Esophagus (tissue), 2 donors: ENCODE results near the gene TMED6. TPM values are rescaled to one million over a fixed set of nuclear protein-coding genes. Genes with fewer than 3 reads are reported as not detected.
"Not testable (repeated sequence)": the region's sequence is repeated elsewhere in the genome, so short reads cannot be mapped to it uniquely, and the experiment has no call there.

Source experiments
- H3K27ac ChIP-seq, 2 donors: one replicate each; pipeline ENCODE4 v1.5.1; 2013; ENCODE audit warnings: low read depth in 2 of 2, mild to moderate bottlenecking in 2 of 2, inconsistent platforms in 1 of 2, low read length in 1 of 2, moderate library complexity in 1 of 2
- H3K27me3 ChIP-seq, 2 donors: one replicate each; pipeline ENCODE4 v1.6.1; 2013; ENCODE audit warnings: low read length in 2 of 2, control low read depth in 1 of 2, mild to moderate bottlenecking in 1 of 2; ENCODE audit not compliant: insufficient read depth in 2 of 2, control insufficient read depth in 1 of 2
- H3K36me3 ChIP-seq, 2 donors: one replicate each; pipeline ENCODE4 v1.6.1; 2013; ENCODE audit warnings: low read length in 1 of 2; ENCODE audit not compliant: control insufficient read depth in 2 of 2, insufficient read depth in 2 of 2
- H3K4me1 ChIP-seq, 2 donors: one replicate each; pipeline ENCODE4 v1.6.1; 2013; ENCODE audit warnings: low read length in 1 of 2; ENCODE audit not compliant: control insufficient read depth in 2 of 2, insufficient read depth in 2 of 2
- H3K4me3 ChIP-seq, 2 donors: one replicate each; pipeline ENCODE4 v1.5.1; 2013; ENCODE audit warnings: low read length in 2 of 2, mild to moderate bottlenecking in 2 of 2, low read depth in 1 of 2, moderate library complexity in 1 of 2
- H3K9me3 ChIP-seq, 2 donors: one replicate each; pipeline ENCODE4 v1.6.1; 2013; ENCODE audit warnings: mild to moderate bottlenecking in 2 of 2, low read depth in 1 of 2, low read length in 1 of 2, moderate library complexity in 1 of 2; ENCODE audit not compliant: control insufficient read depth in 2 of 2, insufficient read depth in 1 of 2
- WGBS, 2 donors: extraction: QIAGEN DNeasy Blood & Tissue Kit; methylation state at CpG; one replicate each; pipeline ENCODE4 v1.1.7; 2013; 5-methylcytosine and 5-hydroxymethylcytosine counted together
- polyA plus RNA-seq, 2 donors: library from polyadenylated mRNA; stranded (reverse); fragments of 200-250 nt; gene quantifications; one replicate each; pipeline ENCODE4 v1.2.3, GENCODE V29; 2013
- donor health status: healthy with polysubstance abuse.
- donor health status: Bipolar disorder and iron deficiency.

The TMED6 gene
- polyA plus RNA-seq, 2 donors, result 0.33 TPM; not detected in 1

DNA sequence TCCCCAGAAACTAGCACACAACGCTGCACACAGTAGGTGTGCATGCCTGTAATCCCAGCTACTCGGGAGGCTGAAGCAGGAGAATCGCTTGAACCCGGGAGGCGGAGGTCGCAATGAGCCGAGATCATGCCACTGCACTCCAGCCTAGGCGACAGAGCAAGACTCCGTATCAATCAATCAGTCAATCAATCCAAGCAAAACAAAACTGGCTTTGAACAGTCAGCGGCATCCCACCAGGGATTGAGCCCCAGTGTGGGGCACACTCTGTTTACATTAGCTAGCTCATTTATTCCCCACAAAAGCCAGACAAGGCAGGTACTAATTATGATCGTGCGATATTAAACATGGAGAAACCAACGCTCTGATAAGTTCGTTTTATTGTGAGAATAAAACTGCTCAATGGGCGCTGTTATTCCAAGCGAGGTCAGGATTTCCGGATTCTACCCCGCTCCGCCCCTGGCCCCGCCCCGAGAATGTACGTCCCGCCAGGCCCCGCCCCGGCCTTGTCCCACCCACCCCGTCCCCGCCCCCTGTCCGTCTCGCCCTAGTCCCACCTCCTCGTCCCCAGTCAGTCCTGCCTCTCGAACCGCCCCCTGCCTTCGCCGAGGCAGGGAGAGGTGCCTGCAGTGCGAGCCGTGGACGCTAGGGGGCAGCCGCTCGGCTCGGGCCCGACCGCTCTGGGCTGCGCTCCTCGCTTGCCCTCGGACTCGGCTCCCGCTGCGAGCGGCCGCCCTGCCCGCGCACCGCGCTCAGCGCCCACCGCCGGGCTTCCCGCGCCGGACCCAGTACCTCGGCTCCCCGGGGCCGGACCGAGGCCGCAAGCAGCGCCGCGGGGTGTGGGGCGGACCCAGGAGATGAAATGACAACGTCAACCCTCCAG is 40.7 kb downstream of the TMED6 start, which contains the start of gene VPS4A:
Gene VPS4A, plus strand, starts transcription at position 698 of the 880 bp plus-strand sequence. Its CDS starts 162 bp downstream, at position 860.
- Histone ChIP-seq H3K27me3 (no peaks in the 10 kb centered on the region), H3K27ac (peak within 1 kb of the TSS; percentile 87 to 95), H3K9me3 (no peaks in the 10 kb centered on the region), H3K36me3 (peaks cover 2 to 10% of the 10 kb centered on the region in 2 donors), H3K4me1 (peaks cover 0 to 3% of the 10 kb centered on the region in 2 donors), H3K4me3 (peak within 1 kb of the TSS; percentile 70 to 89)
- 8 to 9% methylated on average over 70 of the region's 70 CpGs for WGBS, 2 donors

DNA sequence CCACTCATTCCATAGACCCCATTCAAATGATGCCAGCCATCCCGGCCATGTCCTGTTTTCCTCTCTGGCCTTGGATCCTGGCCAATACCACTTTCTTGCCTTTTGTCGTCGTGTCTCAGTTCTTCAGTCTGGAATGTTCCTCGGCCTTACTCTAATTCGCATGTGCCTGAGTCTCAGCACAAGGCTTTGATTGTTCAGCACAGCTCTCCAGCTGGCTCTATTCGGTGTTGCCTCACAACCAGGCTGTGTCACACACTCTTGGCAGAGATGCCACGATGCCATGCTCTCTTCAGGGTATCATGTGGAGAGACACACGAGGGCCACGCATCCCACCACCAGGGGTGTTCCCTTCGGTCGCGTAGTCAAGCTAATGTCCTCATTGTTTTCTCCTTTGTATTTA is 42.3 kb downstream of the TMED6 start:
- no peak overlapping the region for H3K4me3 ChIP-seq
- H3K36me3 ChIP-seq, result peaks cover 0 to 4% of the 10 kb centered on the region in 2 donors
- H3K27ac ChIP-seq, result no peak overlapping the region
- WGBS, 2 donors, result 87 to 88% methylated on average over 12 of the region's 12 CpGs
- peaks cover 0 to 3% of the 10 kb centered on the region in 2 donors for H3K4me1 ChIP-seq
- H3K9me3 ChIP-seq, result no peaks in the 10 kb centered on the region
- no peaks in the 10 kb centered on the region for H3K27me3 ChIP-seq

DNA sequence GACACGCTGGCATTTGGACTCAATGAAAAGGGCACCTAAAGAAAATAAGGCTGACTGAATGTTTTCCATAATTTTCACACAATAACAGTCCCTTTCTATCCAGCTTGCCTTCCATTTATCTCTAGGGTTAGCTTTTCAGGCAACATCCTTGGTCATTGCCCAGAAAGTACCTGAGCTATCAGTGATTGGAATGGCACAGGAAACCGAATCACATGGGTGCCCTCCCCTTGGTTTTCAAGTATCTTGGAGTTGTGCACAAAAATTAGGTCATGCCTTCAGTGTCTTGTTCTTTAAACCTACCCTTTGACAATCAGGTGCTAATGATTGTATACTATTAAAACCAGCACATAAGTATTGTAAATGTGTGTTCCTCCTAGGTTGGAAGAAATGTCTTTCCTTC is 43.7 kb downstream of the TMED6 start:
- Histone ChIP-seq H3K9me3 (no peaks in the 10 kb centered on the region), H3K4me3 (no peak overlapping the region), H3K27ac (no peak overlapping the region), H3K4me1 (peaks cover 0 to 3% of the 10 kb centered on the region in 2 donors), H3K27me3 (no peaks in the 10 kb centered on the region), H3K36me3 (no peaks in the 10 kb centered on the region)
- WGBS, 2 donors, result 92% methylated on average over 2 of the region's 2 CpGs

DNA sequence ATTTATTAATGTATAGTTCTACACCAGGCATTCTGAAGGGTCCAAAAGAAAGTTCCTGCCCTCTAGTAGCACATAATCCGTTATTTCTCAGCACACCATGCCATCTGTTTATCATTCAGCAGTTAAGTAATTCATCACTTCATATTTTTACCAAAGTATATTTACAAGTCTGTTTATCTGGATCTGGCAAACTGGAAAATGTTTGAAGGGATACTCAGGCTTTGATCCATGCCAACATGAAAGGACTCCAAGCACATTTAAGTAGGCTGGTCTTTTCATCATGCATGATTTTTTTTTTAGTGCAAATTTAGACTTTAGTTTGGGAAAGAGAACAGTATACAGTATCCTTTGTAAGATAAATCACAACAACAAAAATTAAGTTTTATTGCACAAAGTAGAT is 44.5 kb downstream of the TMED6 start:
- WGBS, 2 donors, result 59 to 69% methylated on average over 1 of the region's 1 CpG
- H3K4me3 ChIP-seq, result no peak overlapping the region
- H3K36me3 ChIP-seq, result peaks cover 0 to 2% of the 10 kb centered on the region in 2 donors
- no peak overlapping the region for H3K27ac ChIP-seq
- H3K4me1 ChIP-seq, result peaks cover 0 to 3% of the 10 kb centered on the region in 2 donors
- H3K27me3 ChIP-seq, result no peaks in the 10 kb centered on the region
- no peaks in the 10 kb centered on the region for H3K9me3 ChIP-seq

DNA sequence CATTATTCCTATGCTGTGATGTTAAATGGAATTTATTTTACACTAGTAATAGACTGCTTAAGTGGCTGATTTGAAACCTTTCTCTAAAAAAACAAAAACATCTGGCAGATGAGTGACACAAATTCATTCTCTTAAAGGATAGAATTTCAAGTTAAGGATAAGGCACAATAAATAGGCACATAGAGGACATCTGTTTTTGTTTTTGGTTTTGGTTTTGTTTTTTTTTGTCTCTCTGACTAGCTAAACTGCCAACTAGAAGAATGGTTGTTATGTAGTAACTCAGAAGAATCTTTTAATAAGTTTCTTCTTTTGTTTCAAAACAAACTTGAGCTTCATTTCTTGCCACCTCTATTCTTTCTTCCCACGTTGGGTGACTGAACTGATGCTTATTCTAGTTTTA is 45.6 kb downstream of the TMED6 start:
- H3K4me3 ChIP-seq, result no peak overlapping the region
- WGBS, 2 donors, result 81% methylated on average over 1 of the region's 1 CpG
- peaks cover 2 to 3% of the 10 kb centered on the region in 2 donors for H3K36me3 ChIP-seq
- peaks cover 0 to 3% of the 10 kb centered on the region in 2 donors for H3K4me1 ChIP-seq
- no peaks in the 10 kb centered on the region for H3K9me3 ChIP-seq
- H3K27ac ChIP-seq, result no peak overlapping the region
- H3K27me3 ChIP-seq, result no peaks in the 10 kb centered on the region

GRCh38 chr16:69302301-69302700 is 49.3 kb downstream of the TMED6 start:
- no peak overlapping the region for H3K4me3 ChIP-seq
- H3K4me1 ChIP-seq, result no peaks in the 10 kb centered on the region
- WGBS, 2 donors, result 91 to 92% methylated on average over 4 of the region's 4 CpGs
- H3K27ac ChIP-seq, result no peak overlapping the region
- no peaks in the 10 kb centered on the region for H3K27me3 ChIP-seq
- no peaks in the 10 kb centered on the region for H3K9me3 ChIP-seq
- H3K36me3 ChIP-seq, result peaks cover 2 to 3% of the 10 kb centered on the region in 2 donors

GRCh38 chr16:69301861-69302260 is 49.7 kb downstream of the TMED6 start:
- WGBS, 2 donors, result 88 to 89% methylated on average over 4 of the region's 4 CpGs
- H3K9me3 ChIP-seq, result no peaks in the 10 kb centered on the region
- peaks cover 2 to 3% of the 10 kb centered on the region in 2 donors for H3K36me3 ChIP-seq
- H3K27ac ChIP-seq, result no peak overlapping the region
- no peaks in the 10 kb centered on the region for H3K27me3 ChIP-seq
- H3K4me3 ChIP-seq, result no peak overlapping the region
- no peaks in the 10 kb centered on the region for H3K4me1 ChIP-seq

DNA sequence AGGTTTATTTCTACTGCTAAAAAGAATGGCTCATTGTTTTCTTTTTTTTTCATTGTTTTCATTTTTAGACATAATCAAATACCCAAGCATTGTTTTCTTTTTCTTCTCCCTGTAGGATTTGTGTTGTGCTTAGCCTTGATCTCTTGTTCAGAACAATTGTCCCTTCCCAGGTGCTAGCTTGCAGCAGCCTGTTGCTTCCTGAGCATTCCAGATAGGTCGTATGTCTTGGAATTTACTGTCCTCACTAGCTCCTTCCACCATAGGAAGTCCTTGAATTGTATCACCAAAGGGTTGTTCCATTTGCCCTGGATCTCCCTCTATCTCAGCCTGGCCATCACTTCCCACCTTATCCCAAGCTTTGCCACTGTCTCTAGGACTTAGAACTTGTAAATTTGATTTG is 50.4 kb downstream of the TMED6 start:
- Histone ChIP-seq H3K27me3 (no peaks in the 10 kb centered on the region), H3K4me3 (no peak overlapping the region), H3K4me1 (no peaks in the 10 kb centered on the region), H3K27ac (no peak overlapping the region), H3K36me3 (peaks cover 2 to 3% of the 10 kb centered on the region in 2 donors), H3K9me3 (no peaks in the 10 kb centered on the region)
- WGBS, 2 donors, result 57 to 76% methylated on average over 1 of the region's 1 CpG

DNA sequence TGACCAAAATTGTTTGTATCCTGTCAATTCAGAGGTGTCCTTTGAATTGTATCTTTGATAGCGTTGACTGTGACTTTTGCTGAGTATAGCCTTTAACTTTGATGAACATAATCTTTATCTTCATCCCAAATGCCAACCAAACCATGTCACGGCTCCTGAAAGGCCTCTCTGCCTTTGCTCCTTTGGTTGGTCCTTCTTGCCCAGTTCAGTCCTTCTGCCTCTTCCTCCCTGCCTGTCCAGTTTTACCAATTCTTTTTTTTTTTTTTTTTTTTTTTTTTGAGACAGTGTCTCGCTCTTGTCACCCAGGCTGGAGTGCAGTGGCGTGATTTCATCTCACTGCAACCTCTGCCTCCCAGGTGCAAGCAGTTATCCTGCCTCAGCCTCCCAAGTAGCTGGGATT is 53.3 kb downstream of the TMED6 start:
- Histone ChIP-seq H3K36me3 (peaks cover 2 to 3% of the 10 kb centered on the region in 2 donors), H3K4me1 (no peaks in the 10 kb centered on the region), H3K4me3 (no peak overlapping the region), H3K27ac (no peak overlapping the region), H3K27me3 (no peaks in the 10 kb centered on the region), H3K9me3 (no peaks in the 10 kb centered on the region)
- WGBS, 2 donors, result 94 to 97% methylated on average over 4 of the region's 4 CpGs

GRCh38 chr16:69296771-69297170 is 54.8 kb downstream of the TMED6 start:
- H3K9me3 ChIP-seq, H3K36me3 ChIP-seq, H3K4me1 ChIP-seq, H3K4me3 ChIP-seq, H3K27me3 ChIP-seq, H3K27ac ChIP-seq: not testable (repeated sequence)
- WGBS, 2 donors, result 96 to 97% methylated on average over 7 of the region's 7 CpGs
